CD4-positive, alpha-beta T cell treated with Interleukin-6 for 4 hours (primary cell): ENCODE measurements around the gene BOLA3.
"Not testable (repeated sequence)": the region's sequence is repeated elsewhere in the genome, so short reads cannot be mapped to it uniquely, and the experiment has no call there.

Experiments
- DNase-seq: peaks from one replicate; pipeline ENCODE4 v3.0.0-alpha.2; 2020; ENCODE audit warnings: mixed read lengths

BOLA3 gene

GRCh38 chr2:74148457-74149246 lies 940 bp upstream of the BOLA3 start:
- DNase-seq: peak; percentile 6

- DNase-seq: no peak
These were observed 584 bp downstream of the BOLA3 start for GRCh38 chr2:74146929-74147726.

GRCh38 chr2:74142340-74142739 lies 5.4 kb downstream of the BOLA3 start:
- DNase-seq: no peak

- no peak for DNase-seq
These were observed 8.9 kb downstream of the BOLA3 start for GRCh38 chr2:74138600-74139323.

GRCh38 chr2:74137651-74138599 lies 9.8 kb downstream of the BOLA3 start:
- DNase-seq: no peak

- DNase-seq: no peak
These were observed 15.8 kb downstream of the BOLA3 start for GRCh38 chr2:74131901-74132300.

GRCh38 chr2:74130211-74130995 lies 17.3 kb downstream of the BOLA3 start:
- no peak for DNase-seq

- DNase-seq: no peak
These were observed 19.5 kb downstream of the BOLA3 start for GRCh38 chr2:74128206-74128605.

- DNase-seq: not testable (repeated sequence)
These were observed 23.8 kb downstream of the BOLA3 start for GRCh38 chr2:74123955-74124354.

GRCh38 chr2:74121846-74122245 lies 25.9 kb downstream of the BOLA3 start:
- not testable (repeated sequence) for DNase-seq

- peak; percentile 87 for DNase-seq
These were observed 27.5 kb downstream of the BOLA3 start for GRCh38 chr2:74119912-74120825.

GRCh38 chr2:74119339-74119738 lies 28.4 kb downstream of the BOLA3 start:
- no peak for DNase-seq

GRCh38 chr2:74111380-74111779 lies 36.3 kb downstream of the BOLA3 start:
- no peak for DNase-seq

GRCh38 chr2:74110537-74110936 lies 37.2 kb downstream of the BOLA3 start:
- no peak for DNase-seq

- no peak for DNase-seq
These were observed 38.2 kb downstream of the BOLA3 start for GRCh38 chr2:74109551-74109950.

- DNase-seq: no peak
These were observed 40.6 kb downstream of the BOLA3 start for GRCh38 chr2:74107071-74107470.

GRCh38 chr2:74105413-74105812 lies 42.3 kb downstream of the BOLA3 start:
- DNase-seq: no peak

- DNase-seq: no peak
These were observed 42.9 kb downstream of the BOLA3 start for GRCh38 chr2:74104839-74105238.

GRCh38 chr2:74103763-74104162 lies 43.9 kb downstream of the BOLA3 start:
- DNase-seq: no peak

GRCh38 chr2:74102516-74102915 lies 45.2 kb downstream of the BOLA3 start:
- DNase-seq: no peak
